ENCODE data around the gene LMF1. TPM values are rescaled to one million over a fixed set of nuclear protein-coding genes. Genes with fewer than 3 reads are reported as not detected.

Gene LMF1
- total and polyA plus RNA-seq, 9 of the 15 experiments (the other 6 are each of a cell fraction or from before 2014, with no cell fraction given): 0.11 to 1.6 (median 0.55) TPM; not detected in 1

GRCh38 chr16:818592-818991 lies 152.2 kb downstream of the LMF1 start (continued):
- TF ChIP-seq ZNF407 (IDR thresholded peaks at IDR 0.05; ENCODE audit: low read depth) (no peak), PYGO2 (tag; IDR thresholded peaks at IDR 0.05) (no peak), HDAC6 (IDR thresholded peaks at IDR 0.05; ENCODE audit: low read depth, low read length) (no peak), ZBTB1 (CRISPR knock-in tag; IDR thresholded peaks at IDR 0.05; ENCODE audit: borderline replicate concordance, low read depth) (no peak)

Measured in K562 (cell line).